Heart right ventricle (tissue), 16 donors: ENCODE data around the gene DTX1. TPM values are rescaled to one million over a fixed set of nuclear protein-coding genes. Genes with fewer than 3 reads are reported as not detected.

Source experiments
- ATAC-seq, 8 donors: fragments of 200-7000 bp; cut with Tn5 transposase; one replicate each; pipeline ENCODE4 v1.9.1; 2020; ENCODE audit warnings: mild to moderate bottlenecking in 8 of 8, moderate library complexity in 8 of 8, moderate number of reproducible peaks in 1 of 8
- DNase-seq, 2 donors: peaks; one replicate each; pipeline ENCODE4 v3.0.0-alpha.2; 2020
- H3K27ac ChIP-seq, 10 donors: fragments of 200-600 bp; sonication (generic) in 2 of 10; one replicate each; pipeline versions ENCODE4 v1.5.0 to v1.8.0; 2020 to 2022; ENCODE audit warnings: mild to moderate bottlenecking in 3 of 10
- H3K27me3 ChIP-seq, 7 donors: fragments of 200-600 bp; one replicate each; pipeline ENCODE4 v1.8.0; 2021 to 2022; ENCODE audit warnings: mild to moderate bottlenecking in 2 of 7
- H3K36me3 ChIP-seq, 9 donors: fragments of 200-600 bp; sonication (generic) in 1 of 9; one replicate each; pipeline versions ENCODE4 v1.5.0 to v1.8.0; 2020 to 2022; ENCODE audit warnings: mild to moderate bottlenecking in 2 of 9
- H3K4me1 ChIP-seq, 9 donors: fragments of 200-600 bp; sonication (generic) in 1 of 9; one replicate each; pipeline versions ENCODE4 v1.5.0 to v1.8.0; 2020 to 2022; ENCODE audit warnings: mild to moderate bottlenecking in 4 of 9
- H3K4me3 ChIP-seq, 10 donors: fragments of 200-600 bp; sonication (generic) in 2 of 10; one replicate each; pipeline versions ENCODE4 v1.5.0 to v1.8.0; 2020 to 2022; ENCODE audit warnings: mild to moderate bottlenecking in 7 of 10, moderate library complexity in 2 of 10
- H3K9me3 ChIP-seq, 11 donors: fragments of 200-600 bp in 10 of 11; sonication (generic) in 2 of 11; one replicate each; pipeline versions ENCODE4 v1.5.0 to v1.8.0; 2013 to 2022; ENCODE audit warnings: mild to moderate bottlenecking in 2 of 11, control low read depth in 1 of 11, moderate library complexity in 1 of 11
- CTCF ChIP-seq, 9 donors: fragments of 200-600 bp; sonication (generic) in 2 of 9; IDR thresholded peaks; one replicate each; pipeline versions ENCODE4 v1.5.0 to v1.8.0; 2021 to 2022; ENCODE audit warnings: antibody characterized with exemption in 9 of 9, mild to moderate bottlenecking in 5 of 9, moderate library complexity in 1 of 9
- WGBS, 2 donors: extraction: QIAGEN DNeasy Blood & Tissue Kit; methylation state at CpG; one replicate each; pipeline ENCODE4 v1.1.7; 2013; ENCODE audit warnings: inconsistent platforms in 1 of 2; 5-methylcytosine and 5-hydroxymethylcytosine counted together
- intact Hi-C, 10 donors: fragments of 100-400 bp; cut with DNase I; formaldehyde crosslinking; loops; one replicate each; pipeline versions ENCODE4 v1.11.1 to v1.14.2; 2022
- polyA plus RNA-seq, 2 donors: library from polyadenylated mRNA; stranded (reverse); fragments of 200-250 nt; gene quantifications; one replicate each; pipeline ENCODE4 v1.2.3, GENCODE V29; 2013
- total RNA-seq, 10 donors: library from RNA; stranded (reverse); fragmentation: NEBNext Ultra II Directional in 3 of 10; extraction: Animal tissue kit (Norgen Biotek cat#: 25700) in 3 of 10; gene quantifications; one replicate each; pipeline versions ENCODE4 v1.2.1 to v1.2.4, GENCODE V29; 2021 to 2023
- donor health status: Arrhythmogenic right ventricular cardiomyopathy.
- donor health status: ischemic (EF 13 %, LVEDD 7.1; RV severe dilation, severe dysfunction).
- donor health status: healthy with polysubstance abuse.
- donor health status: DM: no; HTN: yes; CAD: no.
- donor health status: DM: no; HTN: no; CAD: no.
- donor health status: ischemic (EF 25% LVEDD 6.9; RV normal size, moderate dysfunction).
- donor health status: ischemic (EF 25% LVEDD 5.7; RV mildly dilated, moderate dysfunction).
- donor health status: healthy.
- donor health status: DM: yes; HTN: yes; CAD: no.
- donor health status: Ischemic cardiomyopathy.
- donor health status: ischemic (EF 35%, LVEDD 5.7; RV mildly dilated, moderate dysfunction).
- donor health status: nonischemic (EF 11% LVEDD 7.7; RV severe dilation, severe dysfunction).
- donor health status: DM: yes; HTN: yes; CAD: no.
- donor health status: PGD.
- donor health status: ischemic (EF 29% LVEDD 5.4; RV normal size, mild dysfunction).
- donor health status: nonischemic (EF 23%, LVEDD 6.1; RV moderate dilation, normal function).

Gene DTX1
- total and polyA plus RNA-seq, 12 donors = 0.94 to 6.4 (median 1.5) TPM

- peaks cover 0 to 16% (median 14%) of the 10 kb centered on the region in 9 donors for H3K4me1 ChIP-seq
- H3K27me3 ChIP-seq = peaks cover 0 to 74% (median 48%) of the 10 kb centered on the region in 7 donors
- intact Hi-C loops = loop anchor here in 5 of 10 donors (5.0 to 10.0 kb wide), 3 partner anchors 37 to 100 kb away; no protein-coding TSS in a partner anchor
- no peak overlapping the region for H3K4me3 ChIP-seq
- H3K9me3 ChIP-seq = no peaks in the 10 kb centered on the region
- TF ChIP-seq CTCF (IDR thresholded peaks at IDR 0.05) = no peak
- 66 to 76% methylated on average over 4 of the region's 4 CpGs for WGBS, 2 donors
- no peak overlapping the region for H3K27ac ChIP-seq
- ATAC-seq (no peak), DNase-seq (no peak)
- H3K36me3 ChIP-seq = no peaks in the 10 kb centered on the region
These were observed 1.5 kb upstream of the DTX1 start for GRCh38 chr12:113054948-113055486.

DNA sequence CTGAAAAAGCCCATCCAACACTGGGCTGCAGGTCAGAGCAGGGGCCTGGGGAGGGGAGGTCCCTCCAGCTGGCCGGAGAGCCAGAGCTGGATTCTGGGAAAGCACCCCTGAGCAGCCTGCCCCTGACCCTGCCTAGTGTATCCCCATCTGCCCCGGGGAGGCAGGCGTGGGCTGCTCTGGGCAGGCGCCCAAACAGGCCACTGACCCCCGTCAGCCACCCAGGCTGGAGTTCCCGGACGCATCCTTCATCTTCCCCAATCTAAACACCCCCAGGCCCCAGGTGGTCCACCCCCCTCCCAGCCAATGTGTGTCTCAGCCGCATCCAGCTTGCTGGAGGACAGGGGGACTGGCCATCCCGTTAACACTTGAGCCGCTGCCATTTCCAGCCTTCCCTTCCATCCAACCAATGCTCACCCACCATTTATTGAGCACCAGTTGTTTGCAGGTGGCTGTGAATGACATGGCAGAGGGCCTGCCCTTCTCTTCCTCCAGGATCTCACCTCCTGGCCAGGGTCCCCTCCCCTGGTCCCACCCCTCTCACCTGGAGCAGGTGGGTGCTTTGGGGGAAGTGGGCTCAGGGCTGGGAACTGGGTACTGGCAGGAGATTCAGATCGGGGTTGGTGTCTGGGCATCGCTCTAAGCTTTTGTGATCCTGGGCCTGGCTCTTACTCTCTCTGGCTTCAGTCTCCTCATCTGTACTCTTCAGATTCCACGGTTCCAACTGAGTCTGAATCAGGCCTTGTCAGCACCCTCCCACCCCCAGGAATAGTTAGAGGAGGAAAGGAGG, 743 bp upstream of the DTX1 start:
- Histone ChIP-seq H3K27ac (no peak overlapping the region), H3K27me3 (peaks cover 0 to 77% (median 46%) of the 10 kb centered on the region in 7 donors), H3K9me3 (no peaks in the 10 kb centered on the region), H3K4me1 (peaks cover 0 to 16% (median 14%) of the 10 kb centered on the region in 9 donors), H3K36me3 (no peaks in the 10 kb centered on the region), H3K4me3 (peak overlapping the region in 8 of 10 donors; percentile 44 to 66 (median 60))
- no peak for DNase-seq
- intact Hi-C loops = loop anchor here in 3 of 10 donors (5.0 to 10.0 kb wide), 2 partner anchors 37 to 99 kb away; no protein-coding TSS in a partner anchor
- ATAC-seq = peak in 3 of 8 donors; percentile 20 to 52 (median 24)
- no peak for TF ChIP-seq CTCF (IDR thresholded peaks at IDR 0.05)
- 47 to 51% methylated on average over 13 of the region's 13 CpGs for WGBS, 2 donors

GRCh38 chr12:113056381-113056630, 224 bp upstream of the DTX1 start:
- ATAC-seq (no peak), DNase-seq (no peak)
- Histone ChIP-seq H3K4me3 (peak overlapping the region; percentile 41 to 66 (median 60)), H3K27me3 (peaks cover 0 to 82% (median 46%) of the 10 kb centered on the region in 7 donors), H3K9me3 (no peaks in the 10 kb centered on the region), H3K4me1 (peaks cover 0 to 16% (median 14%) of the 10 kb centered on the region in 9 donors), H3K27ac (peak overlapping the region in 5 of 10 donors; percentile 19 to 56 (median 53)), H3K36me3 (no peaks in the 10 kb centered on the region)
- no peak for TF ChIP-seq CTCF (IDR thresholded peaks at IDR 0.05)
- 6 to 8% methylated on average over 8 of the region's 8 CpGs for WGBS, 2 donors
- intact Hi-C loops = loop anchor here in 3 of 10 donors (5.0 to 10.0 kb wide), 2 partner anchors 36 to 98 kb away; no protein-coding TSS in a partner anchor

DNA sequence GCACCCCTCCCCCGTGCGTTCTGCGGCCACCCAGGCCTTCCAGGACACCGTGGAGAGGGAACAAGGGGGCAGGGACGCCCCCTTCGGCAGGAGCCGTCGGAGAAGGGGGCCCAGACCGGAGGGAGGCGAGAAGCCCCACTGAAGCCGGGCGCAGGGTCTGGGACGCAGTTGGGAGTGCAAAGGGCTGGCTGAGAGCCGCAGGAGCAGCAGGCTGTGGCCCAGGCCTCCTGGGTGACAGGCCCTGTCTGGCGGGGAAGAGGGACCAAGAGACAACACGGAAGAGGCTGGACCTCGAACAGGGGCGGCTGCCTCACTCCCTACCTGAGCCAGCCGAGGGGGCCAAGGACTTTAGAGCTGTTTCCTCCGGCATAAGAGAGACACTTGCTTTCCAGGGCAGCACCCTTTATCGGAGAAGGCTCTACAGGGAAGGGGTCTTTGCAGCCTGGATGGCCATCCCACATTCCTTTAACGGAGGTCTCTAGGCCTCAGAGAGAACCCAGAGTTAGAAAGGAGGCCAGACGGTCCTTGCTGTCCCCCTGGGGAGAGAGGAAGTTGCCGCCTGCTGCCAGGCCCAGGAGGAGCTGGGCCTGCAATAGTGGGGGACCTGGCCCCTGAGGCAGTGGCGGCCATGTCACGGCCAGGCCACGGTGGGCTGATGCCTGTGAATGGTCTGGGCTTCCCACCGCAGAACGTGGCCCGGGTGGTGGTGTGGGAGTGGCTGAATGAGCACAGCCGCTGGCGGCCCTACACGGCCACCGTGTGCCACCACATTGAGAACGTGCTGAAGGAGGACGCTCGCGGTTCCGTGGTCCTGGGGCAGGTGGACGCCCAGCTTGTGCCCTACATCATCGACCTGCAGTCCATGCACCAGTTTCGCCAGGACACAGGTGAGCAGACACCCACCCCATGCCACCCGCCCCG, 1.3 kb downstream of the DTX1 start:
- H3K4me3 ChIP-seq = peak overlapping the region in 9 of 10 donors; percentile 44 to 66 (median 60)
- DNase-seq (no peak), ATAC-seq (peak in 2 of 8 donors; percentile 16 to 47)
- no peak for TF ChIP-seq CTCF (IDR thresholded peaks at IDR 0.05)
- no peaks in the 10 kb centered on the region for H3K36me3 ChIP-seq
- H3K27me3 ChIP-seq = peaks cover 0 to 84% (median 44%) of the 10 kb centered on the region in 7 donors
- H3K4me1 ChIP-seq = peaks cover 0 to 16% (median 14%) of the 10 kb centered on the region in 9 donors
- WGBS, 2 donors = 58 to 65% methylated on average over 42 to 44 of the region's 44 CpGs
- peak overlapping the region in 6 of 10 donors; percentile 19 to 56 (median 34) for H3K27ac ChIP-seq
- no peaks in the 10 kb centered on the region for H3K9me3 ChIP-seq
- intact Hi-C loops = loop anchor here in 3 of 10 donors (5.0 to 10.0 kb wide), 2 partner anchors 34 to 97 kb away; no protein-coding TSS in a partner anchor
